Glomerular endothelial cell (primary cell): Measurements from ENCODE around the gene CCDC57. TPM values are rescaled to one million over a fixed set of nuclear protein-coding genes. Genes with fewer than 3 reads are reported as not detected.
"Not testable (repeated sequence)": the region's sequence is repeated elsewhere in the genome, so short reads cannot be mapped to it uniquely, and the experiment has no call there.

Experiments used
- DNase-seq: peaks from one replicate; pipeline ENCODE4 v3.0.0-alpha.2; 2011; ENCODE audit warnings: low read depth, low spot score; ENCODE audit errors: extremely low read depth
- total RNA-seq: library from RNA; depleted of rRNA; stranded (reverse); fragments of >200 nt; gene quantifications from 2 replicates; pipeline ENCODE4 v1.2.3, GENCODE V29; 2015

The CCDC57 gene
- total RNA-seq, 1 donor from 2014 or later = 23.8 TPM

DNA sequence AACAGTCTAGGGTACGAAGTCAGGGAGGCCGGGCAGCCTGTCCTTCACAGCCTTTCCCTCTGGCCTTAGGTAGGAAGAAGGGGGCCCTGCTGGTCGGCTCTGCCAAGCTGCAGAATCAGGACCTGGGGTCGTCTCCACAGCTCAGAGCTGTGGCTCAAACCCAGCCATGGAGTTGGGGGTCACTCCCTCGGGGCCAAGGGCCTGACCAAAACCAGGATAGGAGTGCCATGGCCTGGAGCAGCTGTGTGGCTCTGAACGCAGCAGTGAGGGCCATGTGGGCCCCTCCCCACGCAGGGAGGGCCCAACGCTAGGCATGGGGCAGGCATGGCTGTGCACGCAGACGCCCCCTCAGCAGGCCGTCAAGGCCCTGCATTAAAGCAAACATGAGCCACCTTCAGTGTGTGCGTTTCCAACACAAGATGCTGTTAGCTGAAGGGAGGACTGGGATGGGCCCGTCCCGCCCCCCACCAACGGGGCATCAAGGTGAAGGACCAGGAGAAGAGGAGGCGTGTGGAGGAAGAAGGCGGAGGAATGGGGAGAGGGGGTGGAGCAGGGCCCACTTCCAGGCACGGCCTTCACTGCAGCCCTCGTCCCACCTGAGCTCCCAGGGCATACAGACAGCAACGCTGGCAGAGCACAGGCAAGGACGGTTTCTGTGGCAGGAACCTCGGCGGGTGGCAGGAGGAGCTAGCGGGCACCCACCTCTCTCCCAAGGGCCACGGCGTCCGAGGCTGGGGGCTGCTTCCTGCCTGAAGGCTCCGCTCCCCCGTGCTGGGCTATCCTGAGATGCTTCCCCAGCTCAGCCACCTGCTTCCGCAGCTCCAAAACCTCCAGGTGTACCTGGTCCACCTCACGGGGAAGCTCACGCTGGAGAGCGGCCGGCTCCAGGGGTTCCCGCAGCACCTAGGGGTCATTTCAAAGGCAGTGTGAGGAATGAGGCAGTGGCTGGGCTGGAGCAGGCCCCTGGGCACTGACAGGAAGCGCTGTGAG is 55.3 kb downstream of the CCDC57 start:
- no peak for DNase-seq

DNA sequence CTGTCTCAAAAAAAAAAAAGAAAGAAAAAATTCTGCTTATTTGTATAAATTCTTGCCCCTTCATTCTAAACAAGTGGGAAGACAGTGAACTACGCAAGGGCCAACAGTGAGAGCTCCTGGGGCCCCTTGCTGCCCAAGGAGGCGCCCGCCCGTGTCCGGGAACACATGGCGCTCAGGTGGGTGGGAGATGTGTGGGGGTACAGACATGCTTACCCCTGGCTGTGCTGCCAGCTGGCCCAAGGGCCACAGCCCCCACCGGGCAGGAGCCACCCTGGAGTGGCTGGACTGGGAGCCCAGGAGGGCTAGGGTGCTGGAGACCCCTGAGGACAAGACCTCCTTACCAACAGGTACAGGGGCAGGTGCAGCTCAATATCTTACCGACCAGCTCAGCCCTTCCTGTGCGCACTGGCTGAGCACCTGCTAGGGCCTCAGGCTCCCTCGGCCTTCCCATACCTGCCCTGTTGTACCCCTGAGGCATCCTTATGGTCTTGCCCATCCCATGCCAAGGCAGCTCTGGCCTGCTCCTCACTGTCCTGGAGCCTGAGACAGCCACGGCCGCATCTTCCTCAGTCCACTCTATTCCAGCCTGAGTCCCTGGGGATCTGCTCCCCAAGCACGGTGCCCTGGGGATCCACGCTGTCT is 56.2 kb downstream of the CCDC57 start:
- no peak for DNase-seq

DNA sequence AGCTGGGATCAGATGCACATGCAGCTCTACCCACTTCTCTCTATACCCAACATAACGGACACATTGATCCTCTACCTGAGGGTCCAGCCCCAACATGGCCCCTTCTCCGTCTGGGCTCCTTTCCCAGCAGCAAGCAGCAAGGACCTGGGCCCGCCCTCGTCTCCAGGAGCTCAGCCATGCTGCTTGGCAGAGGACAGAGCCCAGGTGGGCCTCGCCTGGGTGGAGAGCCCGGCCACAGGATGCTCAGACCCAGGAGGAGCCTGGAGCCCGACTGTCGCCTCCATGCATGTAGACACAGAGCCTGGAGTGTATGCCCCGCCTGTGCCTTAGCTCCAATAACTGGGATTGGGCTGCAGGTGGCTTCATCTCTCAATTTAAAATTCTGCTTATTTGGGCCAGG is 57.0 kb downstream of the CCDC57 start:
- no peak for DNase-seq

DNA sequence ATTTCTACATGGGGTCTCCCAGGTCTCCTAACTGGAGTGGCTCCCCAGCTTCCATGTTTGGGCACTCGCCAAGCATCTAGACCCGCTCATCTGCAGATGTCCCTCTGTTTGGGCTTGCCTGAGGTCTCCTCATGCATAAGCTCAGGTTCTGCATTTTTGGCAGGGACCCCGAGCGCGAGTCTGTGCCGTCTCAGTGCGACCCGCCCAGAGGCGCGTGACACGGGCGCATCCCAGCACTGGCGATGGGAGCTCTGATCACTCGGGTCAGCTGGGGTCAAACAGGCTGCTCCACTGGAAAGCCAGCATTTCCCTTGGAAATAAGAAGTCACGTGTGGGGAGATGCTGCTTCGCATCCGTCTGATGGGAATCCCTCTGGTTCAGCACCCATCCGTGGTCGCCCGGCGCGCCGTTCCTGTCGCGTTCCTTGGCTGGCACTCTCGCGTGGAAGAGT is 57.7 kb downstream of the CCDC57 start:
- DNase-seq = no peak

DNA sequence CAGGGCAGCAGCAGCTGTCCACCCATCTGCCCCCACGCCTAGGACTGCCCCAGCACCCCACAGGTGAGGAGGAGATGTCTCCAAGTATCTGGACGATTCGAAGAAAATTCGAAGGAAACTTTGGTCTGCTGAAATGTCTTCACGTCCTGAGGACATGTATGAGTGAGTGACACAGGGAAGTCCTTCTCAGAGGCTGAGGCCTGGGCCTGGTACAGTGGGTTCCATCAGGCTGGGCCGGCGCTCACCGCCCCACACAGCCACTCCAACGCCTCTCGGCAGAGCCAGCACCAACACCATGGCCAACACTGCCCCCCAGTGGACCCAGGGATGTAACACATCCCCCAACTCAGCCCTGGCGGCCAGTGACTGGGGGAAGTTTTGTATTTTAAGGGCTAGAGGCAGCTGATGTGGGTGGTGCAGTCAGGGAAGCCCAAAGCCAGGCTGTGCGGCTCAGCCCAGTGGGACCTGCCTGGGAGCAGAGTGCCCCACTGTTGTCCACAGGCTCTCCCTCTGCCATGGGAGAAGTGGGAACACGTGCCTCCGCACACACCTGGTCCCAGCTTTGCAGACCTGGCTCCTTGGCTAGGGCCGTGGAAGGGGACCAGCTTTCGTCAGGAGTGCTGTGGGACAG is 58.8 kb downstream of the CCDC57 start:
- peak; percentile 23 for DNase-seq

DNA sequence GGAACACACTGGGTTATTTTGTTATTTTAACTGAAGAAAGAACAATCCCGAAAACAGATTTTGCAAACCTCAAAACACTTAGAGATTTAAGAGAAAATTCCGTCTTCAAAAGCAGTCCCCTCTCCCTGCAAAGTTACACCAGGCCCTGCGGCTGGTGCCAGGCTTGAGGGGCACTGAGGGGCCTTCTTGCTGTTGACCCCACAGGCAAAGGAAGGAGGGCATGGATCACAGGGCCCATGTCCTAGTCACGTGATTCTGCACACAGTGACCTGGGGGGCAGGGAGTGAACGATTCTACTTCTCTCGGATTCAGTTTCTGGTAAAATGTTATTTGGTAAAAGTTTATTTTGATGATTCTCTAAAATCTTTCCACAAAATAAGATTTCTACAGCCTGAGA is 59.3 kb downstream of the CCDC57 start:
- DNase-seq = no peak

DNA sequence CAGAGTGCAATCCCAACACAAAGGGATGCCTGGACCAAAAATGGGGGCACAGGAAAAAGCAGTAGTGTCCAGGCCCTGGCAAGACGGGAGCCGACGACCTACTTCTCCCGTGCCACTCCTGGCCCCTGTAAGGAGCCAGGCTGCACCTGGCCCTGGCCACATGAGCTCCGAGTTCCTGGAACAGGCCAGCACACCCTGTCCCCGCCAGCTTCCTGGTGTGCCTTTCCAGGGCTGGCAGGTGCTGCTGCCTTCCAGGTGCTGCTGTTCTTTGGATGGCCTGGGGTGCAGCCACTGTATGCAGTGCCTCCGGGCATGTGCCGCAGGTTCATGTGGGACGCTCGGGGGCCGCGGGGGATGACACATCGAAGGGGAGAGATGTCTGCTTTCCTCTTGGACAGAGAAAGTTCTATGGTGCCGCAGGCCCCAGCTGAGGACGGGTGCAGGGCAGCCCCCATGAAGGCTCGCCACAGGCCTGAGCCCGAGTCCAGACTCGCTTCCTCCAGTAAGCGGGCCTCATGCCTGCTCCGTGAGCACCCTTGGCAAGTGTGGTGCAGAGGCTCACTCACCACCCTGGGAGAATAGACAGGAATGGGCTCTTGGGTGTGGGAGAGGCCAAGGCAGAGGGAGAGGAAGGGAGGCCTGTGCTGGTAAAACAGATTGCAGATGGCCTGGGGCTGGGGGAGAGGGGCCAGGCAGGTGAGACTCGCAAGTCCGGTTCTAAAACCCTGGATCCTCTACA is 59.9 kb downstream of the CCDC57 start:
- DNase-seq = no peak

DNA sequence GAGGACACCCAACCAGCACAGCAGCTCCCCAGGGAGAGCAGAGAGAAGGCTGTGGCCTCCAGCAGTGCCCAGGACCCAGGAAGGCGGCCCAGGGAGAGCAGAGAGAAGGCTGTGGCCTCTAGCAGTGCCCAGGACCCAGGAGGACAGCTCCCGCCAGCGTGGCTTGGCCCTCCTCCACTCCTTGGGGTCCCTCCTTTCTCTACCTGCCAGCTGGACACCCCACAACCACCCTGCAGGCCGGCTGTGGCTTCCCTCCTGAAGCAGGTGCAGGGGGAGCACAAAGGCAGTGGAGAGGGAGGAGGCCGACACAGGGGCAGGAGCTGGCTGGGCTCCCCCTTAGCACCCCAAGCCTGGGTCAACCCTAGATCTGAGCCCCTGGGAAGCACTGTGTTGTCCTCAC is 60.5 kb downstream of the CCDC57 start:
- no peak for DNase-seq

DNA sequence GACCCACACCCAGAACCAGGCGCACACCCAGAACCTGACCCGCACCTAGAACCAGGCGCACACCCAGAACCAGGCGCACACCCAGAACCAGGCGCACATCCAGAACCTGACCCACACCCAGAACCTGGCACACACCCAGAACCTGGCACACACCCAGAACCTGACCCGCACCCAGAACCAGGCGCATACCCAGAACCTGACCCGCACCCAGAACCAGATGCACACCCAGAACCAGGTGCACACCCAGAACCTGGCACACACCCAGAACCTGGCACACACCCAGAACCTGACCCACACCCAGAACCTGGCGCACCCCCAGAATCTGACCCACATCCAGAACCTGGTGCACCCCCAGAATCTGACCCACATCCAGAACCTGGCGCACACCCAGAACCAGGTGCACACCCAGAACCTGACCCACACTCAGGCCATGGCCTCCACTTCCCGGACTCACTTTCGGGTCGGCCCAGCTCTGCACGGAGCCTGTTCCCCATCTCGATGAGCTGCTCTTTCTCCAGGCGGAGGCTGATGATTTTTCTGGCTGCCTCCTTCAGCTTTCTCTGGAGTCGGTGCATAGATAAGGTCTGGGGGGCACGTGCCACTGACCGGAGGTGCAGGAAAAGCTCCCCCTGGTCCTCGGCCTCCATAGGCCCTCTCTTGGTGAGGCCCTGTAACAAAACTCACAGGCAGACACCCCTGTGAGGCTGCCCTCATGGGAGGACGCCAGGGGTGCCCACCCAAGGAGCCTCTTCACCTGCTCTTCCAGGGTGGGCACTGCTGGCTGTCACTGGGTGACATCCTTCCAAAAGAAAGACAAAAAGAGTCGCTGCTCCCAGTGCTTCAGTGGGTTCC is 61.3 kb downstream of the CCDC57 start:
- no peak for DNase-seq

DNA sequence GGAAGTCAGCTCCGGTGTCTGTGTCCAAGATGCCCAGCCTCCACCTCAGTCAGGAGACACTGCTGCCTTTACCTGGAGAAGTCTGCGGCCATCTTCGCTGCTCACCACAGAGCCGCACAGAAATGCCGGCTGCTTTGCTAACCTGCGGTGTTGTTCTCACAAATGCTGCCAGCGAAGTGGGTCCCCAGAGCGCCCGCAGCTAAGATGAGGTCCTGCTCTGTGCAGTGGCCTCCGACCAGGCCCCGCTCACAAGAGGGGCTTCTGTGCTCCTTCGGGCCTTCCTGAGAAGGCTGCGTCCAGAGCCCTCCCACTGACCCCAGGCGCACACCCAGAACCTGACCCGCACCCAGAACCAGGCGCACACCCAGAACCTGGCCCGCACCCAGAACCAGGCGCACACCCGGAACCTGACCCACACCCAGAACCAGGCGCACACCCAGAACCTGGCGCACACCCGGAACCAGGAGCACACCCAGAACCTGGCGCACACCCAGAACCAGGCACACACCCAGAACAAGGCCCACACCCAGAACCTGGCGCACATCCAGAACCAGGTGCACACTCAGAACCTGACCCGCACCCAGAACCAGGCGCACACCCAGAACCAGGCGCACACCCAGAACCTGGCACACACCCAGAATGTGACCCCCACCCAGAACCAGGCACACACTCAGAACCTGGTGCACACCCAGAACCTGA is 63.1 kb downstream of the CCDC57 start:
- no peak for DNase-seq

DNA sequence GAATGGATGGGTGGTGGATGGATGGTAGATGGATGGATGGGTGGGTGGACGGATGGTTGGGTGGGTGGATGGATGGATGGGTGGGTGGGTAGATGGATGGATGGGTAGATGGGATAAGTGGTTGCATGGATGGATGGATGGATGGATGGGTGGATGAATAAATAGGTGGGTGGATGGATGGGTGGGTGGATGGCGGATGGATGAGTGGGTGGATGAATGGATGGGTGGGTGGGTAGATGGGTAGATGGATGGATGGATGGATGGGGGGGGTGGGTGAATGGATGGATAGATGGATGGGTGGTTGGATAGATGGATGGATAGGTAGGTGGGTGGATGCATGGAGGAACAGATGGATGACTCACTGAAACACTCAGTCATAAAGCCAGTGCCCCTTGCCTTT is 63.6 kb downstream of the CCDC57 start:
- no peak for DNase-seq

DNA sequence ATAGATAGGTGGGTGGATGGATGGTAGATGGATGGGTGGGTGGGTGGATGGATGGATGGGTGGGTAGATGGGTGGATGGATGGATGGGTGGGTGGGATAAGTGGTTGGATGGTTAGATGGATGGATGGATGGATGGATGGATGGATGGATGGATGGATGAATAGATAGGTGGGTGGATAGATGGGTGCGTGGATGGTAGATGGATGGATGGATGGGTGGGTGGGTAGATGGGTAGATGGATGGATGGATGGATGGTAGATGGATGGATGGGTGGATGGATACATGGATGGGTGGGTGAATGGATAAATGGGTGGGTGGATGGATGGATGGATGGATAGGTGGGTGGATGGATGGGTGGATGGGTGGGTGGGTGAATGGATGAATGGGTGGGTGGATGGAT is 64.6 kb downstream of the CCDC57 start:
- DNase-seq = no peak

DNA sequence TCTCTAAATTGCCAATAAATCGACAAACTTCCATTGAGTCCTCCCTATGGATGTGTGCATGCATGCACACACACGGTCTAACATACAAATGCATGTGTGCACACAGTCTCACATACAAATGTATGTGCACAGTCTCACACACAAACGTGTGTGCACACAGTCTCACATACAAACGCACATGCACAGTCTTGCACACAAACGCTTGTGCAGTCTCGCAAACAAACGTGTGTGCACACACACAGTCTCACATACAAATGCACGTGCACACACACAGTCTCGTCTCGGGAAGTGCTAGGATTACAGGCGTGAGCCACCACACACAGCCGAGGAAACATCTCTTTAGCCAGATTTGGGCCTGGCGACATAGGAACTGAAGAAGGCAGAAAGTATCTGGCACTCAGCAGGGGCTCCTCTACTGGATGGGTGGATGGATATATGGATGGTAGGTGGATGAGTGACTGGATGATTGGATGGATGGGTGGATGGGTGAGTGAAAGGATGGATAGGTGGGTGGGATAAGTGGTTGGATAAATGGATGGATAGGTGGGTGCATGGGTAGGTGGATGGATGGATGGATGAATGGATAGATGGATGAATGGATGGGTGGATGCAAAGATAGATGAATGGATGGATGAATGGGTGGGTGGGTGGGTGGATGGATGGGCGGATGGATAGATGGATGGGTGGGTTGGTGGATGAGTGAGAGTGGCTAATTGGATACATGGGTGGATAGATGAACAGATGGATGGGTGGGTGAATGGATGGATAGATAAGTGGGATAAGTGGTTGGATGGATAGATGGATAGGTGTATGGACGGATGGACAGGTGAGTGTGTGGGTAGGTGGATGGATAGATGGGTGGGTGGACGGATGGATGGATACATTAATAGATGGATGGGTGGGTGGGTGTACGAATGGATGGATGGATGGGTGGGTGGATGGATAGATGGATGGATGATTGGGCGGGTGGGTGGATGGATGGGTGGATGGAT is 65.7 kb downstream of the CCDC57 start:
- DNase-seq = no peak

DNA sequence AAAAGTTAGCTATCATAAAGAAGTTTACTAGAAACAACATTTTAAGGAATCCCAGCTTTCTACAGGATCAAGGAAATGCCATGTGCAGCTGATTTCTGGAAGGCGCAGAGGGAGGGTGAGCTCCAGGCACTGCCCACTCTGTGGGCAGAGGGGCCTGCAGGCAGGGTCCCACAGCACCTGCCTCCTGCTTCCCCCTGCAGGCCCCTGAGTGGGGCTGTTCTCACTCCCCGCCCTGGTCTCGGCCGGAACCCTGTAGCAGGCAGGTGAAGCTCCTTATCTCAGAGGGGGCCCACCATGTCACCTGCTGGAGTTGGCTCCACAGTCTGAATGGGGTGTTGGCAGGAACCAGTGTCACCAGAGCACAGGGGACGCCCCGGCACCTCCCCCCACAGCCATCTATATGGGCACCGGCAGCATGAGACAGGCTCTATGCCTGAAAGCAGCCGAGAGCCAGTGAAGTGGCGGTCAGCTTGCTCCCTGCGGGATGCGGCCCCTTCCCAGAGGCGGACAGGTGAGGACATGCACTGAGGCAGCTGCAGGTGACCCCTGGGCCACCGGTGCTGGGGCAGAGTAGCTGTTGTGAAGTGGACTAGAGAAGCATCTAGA is 67.0 kb downstream of the CCDC57 start:
- DNase-seq = no peak

DNA sequence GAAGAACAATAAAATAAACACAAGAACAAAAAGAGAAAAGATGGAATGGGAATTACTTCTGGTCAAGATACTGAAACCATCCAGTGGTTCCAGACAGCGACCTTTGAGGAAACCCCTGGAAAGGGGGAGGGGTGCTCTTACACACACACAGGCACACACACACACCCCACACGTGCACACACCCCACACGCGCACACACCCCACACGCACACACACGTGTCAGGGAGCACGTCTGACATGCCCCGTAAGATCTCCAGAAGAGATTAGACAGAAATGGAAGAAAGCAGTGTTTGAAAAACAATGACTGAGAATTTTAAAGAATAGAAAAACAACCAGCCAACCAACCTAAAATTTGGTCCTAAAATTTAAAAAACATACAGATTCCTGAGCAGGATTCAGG is 69.3 kb downstream of the CCDC57 start:
- no peak for DNase-seq

DNA sequence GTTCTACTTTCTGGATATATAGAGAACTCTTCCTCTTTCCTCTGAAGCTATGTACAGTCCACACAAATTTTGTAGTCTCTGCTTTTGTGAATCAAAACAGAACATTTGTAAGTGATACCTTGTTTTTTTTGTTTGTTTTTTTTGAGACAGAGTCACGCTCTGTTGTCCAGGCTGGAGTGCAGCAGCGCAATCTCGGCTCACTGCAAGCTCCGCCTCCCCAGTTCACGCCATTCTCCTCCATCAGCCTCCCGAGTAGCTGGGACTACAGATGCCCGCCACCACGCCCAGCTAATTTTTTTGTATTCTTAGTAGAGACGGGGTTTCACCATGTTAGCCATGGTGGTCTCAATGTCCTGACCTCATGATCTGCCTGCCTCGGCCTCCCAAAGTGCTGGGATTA is 72.7 kb downstream of the CCDC57 start:
- not testable (repeated sequence) for DNase-seq

DNA sequence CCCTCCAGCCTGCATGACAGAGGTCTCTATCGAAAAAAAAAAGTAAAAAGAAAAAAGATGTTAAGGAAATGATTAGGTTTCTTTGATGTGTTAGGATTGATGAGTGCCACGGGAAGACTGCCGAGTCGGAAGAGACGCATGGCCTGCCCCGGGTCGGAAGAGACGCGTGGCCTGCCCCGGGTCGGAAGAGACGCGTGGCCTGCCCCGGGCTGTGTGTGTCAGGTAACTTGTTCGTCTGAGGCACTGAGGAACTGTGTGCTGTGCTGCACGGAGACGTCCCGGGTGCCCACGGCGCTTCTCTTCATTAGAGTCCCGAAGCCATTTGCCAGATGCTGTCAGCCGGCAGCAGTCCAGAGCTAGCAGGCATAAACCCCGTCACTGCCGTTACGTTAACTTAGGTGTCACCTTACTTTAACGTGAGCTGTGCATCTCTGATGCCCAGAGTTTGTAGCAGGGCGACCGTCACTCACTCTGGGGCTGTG is 74.1 kb downstream of the CCDC57 start:
- DNase-seq = no peak

DNA sequence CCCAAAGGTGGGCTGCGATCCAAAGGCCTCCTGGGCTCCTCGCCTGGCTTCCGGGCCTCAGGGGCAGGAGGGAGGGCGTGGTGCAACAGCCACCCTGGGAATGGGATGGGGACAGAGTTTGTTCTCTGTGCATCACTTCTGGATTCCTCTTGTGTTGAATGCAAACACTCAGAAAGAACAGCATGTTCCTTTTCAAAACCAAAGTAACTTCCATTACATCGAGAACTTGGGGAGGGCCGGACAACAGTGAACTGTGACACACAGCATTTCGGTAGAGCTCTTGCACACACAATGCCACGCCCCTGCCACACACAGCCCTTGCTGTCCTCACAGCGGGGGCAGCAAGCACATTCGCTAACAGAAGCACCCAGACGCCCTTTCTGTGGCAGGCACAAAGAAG is 78.5 kb downstream of the CCDC57 start:
- no peak for DNase-seq
